Skeletal muscle cell (primary cell): Measurements from ENCODE around the gene FRG1.
"Not testable (repeated sequence)": the region's sequence is repeated elsewhere in the genome, so short reads cannot be mapped to it uniquely, and the experiment has no call there.

Source experiments
- DNase-seq: peaks from one replicate; pipeline ENCODE4 v3.0.0-alpha.2; 2010; ENCODE audit warnings: low read depth
- H3K4me3 ChIP-seq: 2 replicates; pipeline ENCODE4 v1.5.1; 2011; ENCODE audit warnings: low read depth, mild to moderate bottlenecking, control low read depth, low read length, moderate library complexity

FRG1 gene

DNA sequence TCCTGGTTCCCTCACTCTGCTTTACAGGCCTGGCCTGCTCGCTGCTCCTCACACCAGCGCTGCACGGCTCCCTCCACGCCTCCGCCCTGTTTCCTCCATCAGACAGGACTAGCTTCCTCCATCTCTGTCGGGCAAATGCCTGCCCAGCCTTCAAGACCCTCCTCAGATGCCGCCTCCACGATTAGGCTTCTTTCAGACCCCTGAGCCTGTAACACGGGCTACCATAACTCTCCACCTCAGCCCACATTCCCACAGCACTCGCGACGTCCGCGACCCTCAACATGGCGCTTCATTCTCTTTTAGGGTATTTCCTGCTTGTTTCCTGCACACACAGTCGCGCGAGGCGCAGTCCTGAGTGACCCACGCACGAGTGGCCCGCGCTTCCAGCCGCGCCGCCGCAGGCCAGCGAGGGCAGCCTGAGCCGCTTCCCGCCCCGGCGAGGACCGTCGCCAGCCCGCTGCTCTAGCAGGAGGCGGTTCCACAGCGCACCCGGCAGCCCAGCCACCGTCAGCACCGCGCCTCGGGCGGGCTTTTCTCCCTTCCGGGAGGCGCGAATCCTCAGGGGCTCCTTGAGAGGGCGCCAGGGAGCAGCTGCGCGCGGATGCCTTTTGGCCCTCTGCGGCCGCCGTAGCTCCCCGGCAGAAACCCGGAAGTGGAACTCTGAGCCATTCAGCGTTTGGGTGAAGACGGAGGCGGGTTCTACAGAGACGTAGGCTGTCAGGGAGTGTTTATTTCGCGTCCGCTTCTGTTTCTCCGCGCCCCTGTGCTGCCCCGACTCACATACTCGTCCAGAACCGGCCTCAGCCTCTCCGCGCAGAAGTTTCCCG, at the start of gene FRG1:
FRG1 (plus strand) TSS at position 695 of the 827 bp plus-strand sequence. CDS start 138 bp downstream, outside the sequence.
- peak within 1 kb of the TSS; percentile 79 for H3K4me3 ChIP-seq
- DNase-seq: peak; percentile 85

- DNase-seq: no peak
- H3K4me3 ChIP-seq: no peak overlapping the region
These were observed 43.0 kb upstream of the FRG1 start for GRCh38 chr4:189897667-189898066.

- not testable (repeated sequence) for DNase-seq, H3K4me3 ChIP-seq
These were observed 41.1 kb upstream of the FRG1 start for GRCh38 chr4:189899481-189900015.

- not testable (repeated sequence) for H3K4me3 ChIP-seq
- DNase-seq: peak; percentile 27
These were observed 36.1 kb upstream of the FRG1 start for GRCh38 chr4:189904420-189905027.

GRCh38 chr4:189912170-189912569, 28.5 kb upstream of the FRG1 start:
- no peak overlapping the region for H3K4me3 ChIP-seq
- DNase-seq: no peak

DNA sequence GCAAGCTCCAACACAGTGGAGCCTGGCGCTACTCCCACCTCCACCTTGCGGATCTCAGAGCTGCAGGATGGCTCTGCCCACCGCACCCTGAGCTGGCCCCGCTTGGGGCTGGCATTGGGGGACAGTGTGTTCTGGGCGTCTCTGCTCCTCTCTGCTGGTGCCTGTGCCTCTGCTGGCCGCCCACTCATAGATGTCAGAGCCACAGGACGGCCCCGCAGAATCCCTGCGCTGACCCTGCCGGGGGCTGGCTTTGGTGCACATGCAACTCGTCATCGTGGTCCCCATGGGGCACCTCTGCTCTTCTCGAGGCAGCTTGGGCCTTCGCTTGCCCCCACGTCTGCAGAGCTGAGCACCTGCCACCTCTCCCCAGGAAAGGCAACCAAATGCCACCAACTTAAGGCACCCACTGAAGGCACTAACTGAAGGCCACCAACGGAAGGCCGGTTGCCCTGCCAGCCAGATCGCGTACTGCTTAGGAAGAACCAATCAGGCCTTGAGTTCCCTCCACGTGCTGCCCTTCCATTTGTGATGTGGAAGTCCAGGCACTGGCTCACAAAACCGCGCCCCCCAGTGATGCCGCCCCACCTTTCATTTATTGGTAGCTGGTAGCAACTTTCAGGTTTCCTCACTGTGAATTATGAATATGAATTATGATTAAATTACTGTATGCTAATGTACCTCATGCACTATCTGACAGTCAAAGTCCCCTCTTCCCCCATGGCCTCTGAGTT, 23.3 kb upstream of the FRG1 start:
- H3K4me3 ChIP-seq: no peak overlapping the region
- no peak for DNase-seq

DNA sequence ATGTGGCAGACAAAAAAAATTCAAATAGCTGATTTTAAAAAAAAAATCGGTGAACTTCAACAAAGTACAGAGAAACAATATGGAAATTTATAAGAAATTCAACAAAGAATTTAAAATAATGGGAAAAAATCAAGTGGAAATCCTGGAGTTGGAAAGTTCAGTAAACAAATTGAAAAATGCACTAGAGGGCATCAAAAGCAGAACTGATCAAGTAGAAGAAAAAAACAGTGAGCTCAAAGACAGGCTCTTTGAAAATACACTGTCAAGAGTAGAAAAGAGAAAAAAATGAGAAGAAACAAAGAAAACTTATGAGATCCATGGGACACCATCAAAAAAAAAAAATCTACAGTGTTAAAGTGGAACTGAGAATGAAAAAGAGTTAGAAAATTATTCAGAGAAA, 19.6 kb upstream of the FRG1 start:
- DNase-seq: no peak
- H3K4me3 ChIP-seq: no peak overlapping the region

DNA sequence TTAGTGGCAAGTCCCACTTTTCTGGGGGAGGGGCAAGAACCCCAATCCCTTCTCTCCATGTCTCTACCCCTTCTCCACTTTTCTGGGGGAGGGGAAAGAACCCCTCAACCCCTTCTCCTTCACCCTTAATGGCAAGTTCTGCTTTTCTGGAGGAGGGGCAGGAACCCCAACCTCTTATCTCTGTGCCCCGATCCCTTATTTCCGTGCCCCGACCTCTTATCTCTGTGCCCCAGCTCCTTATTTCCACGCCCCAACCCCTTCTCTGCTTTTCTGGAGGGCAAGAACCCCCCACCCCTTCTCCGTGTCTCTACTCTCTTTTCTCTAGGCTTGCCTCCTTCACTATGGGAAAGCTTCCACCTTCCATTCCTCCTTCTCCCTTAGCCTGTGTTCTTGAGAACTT, 13.9 kb upstream of the FRG1 start:
- not testable (repeated sequence) for DNase-seq, H3K4me3 ChIP-seq

- no peak for DNase-seq
- H3K4me3 ChIP-seq: peak overlapping the region; percentile 79
These were observed 356 bp downstream of the FRG1 start for GRCh38 chr4:189941005-189941450.

DNA sequence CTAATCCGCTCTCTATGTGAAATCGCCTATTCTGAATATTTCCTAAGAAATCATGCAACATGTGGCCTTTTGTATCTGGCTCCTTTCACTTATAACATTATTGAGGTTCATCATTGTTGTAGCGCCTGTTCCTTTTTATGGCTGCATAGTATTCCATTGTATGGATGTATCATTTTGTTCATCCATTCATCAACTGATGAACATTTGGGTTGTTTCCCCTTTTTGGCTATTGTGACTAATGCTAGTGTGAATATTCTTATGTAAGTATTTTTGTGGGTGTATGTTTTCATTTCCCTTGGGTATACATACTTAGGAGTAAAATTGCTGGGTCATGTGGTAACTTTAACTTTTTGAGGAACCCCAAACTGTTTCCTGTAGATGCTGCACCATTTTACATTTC, 1.7 kb downstream of the FRG1 start:
- not testable (repeated sequence) for H3K4me3 ChIP-seq, DNase-seq

DNA sequence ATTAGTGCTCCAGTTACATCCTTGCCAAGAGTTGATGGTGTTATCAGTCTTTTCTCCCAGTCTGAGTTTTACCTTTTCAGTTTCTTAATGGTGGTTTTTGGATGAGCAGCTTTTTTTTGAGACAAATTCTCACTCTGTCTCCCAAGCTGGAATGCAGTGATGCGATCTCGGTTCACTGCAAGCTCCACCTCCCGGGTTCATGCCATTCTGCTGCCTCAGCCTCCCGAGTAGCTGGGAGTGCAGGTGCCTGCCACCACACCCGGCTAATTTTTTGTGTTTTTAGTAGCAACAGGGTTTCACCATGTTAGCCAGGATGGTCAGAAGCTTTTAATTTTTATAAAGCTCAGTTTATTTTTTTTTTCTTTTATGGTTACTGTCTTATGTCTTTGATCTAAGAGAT, 3.4 kb downstream of the FRG1 start:
- H3K4me3 ChIP-seq, DNase-seq: not testable (repeated sequence)

DNA sequence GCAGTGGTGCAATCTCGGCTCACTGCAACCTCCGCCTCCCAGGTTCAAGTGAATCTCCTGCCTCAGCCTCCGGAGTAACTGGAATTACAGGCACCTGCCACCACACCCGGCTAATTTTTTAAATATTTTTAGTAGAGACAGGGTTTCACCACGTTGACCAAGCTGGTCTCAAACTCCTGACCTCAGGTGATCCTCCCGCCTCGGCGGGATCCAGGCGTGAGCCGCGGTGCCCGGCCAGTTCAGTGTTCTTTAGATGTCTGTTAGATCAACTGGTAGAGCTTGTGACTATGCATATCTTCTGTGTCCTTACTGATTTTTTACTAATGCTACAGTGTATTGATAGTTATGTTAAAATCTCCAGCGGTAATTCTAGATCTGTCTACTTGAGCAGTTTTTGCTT, 6.2 kb downstream of the FRG1 start:
- H3K4me3 ChIP-seq, DNase-seq: not testable (repeated sequence)

- H3K4me3 ChIP-seq, DNase-seq: not testable (repeated sequence)
These were observed 7.8 kb downstream of the FRG1 start for GRCh38 chr4:189948486-189948885.

GRCh38 chr4:189969291-189969690, 28.6 kb downstream of the FRG1 start:
- not testable (repeated sequence) for H3K4me3 ChIP-seq, DNase-seq

- no peak overlapping the region for H3K4me3 ChIP-seq
- no peak for DNase-seq
These were observed 33.0 kb downstream of the FRG1 start for GRCh38 chr4:189973646-189974045.

GRCh38 chr4:189974056-189974455, 33.4 kb downstream of the FRG1 start:
- DNase-seq: no peak
- H3K4me3 ChIP-seq: no peak overlapping the region

GRCh38 chr4:189979196-189980047, 38.8 kb downstream of the FRG1 start:
- DNase-seq: no peak
- H3K4me3 ChIP-seq: no peak overlapping the region

DNA sequence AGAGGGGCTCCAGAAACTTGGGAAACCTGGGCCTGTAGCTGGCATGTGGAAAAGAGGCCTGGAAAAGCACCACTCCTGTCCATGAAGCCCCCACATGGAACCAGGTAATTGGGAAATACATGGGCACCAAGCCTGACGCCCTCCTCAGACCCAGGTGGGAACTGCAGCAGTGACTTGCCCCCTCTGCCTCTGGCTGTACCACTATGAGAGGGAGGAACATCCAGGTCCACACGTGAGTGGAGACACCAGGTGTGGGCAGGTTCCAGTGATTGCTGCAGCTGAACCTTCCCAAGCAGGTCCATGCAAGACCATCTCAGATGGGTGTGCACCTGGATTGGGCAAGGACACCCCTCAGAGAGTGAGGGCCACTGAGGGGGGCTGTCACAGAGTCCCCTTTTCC, 39.6 kb downstream of the FRG1 start:
- H3K4me3 ChIP-seq, DNase-seq: not testable (repeated sequence)

GRCh38 chr4:189981970-189982369, 41.3 kb downstream of the FRG1 start:
- no peak for DNase-seq

More at GRCh38 chr4:189981970-189982369, 41.3 kb downstream of the FRG1 start:
- no peak overlapping the region for H3K4me3 ChIP-seq
